ENCODE results near the gene PTCRA.

DNA sequence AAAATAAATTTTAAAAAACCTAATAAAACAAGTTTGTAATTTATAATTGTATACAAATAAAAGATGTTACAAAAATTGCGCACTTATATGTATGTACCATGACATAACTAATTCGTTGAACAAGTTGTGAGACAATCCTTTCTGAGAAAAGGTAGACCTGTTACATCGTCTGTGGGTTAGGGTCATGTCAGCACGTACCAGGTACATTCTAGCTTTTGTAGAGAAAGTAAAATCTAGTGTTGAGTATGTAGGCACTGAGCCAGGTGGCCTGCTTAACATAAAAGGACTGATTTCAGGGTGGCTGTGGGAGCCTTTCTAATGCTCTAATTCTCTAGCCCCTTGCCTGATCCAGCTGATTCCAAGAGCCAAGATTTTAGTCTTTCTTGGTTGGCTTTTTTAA is 26.0 kb upstream of the PTCRA start:
- TF ChIP-seq, protein P1, sequence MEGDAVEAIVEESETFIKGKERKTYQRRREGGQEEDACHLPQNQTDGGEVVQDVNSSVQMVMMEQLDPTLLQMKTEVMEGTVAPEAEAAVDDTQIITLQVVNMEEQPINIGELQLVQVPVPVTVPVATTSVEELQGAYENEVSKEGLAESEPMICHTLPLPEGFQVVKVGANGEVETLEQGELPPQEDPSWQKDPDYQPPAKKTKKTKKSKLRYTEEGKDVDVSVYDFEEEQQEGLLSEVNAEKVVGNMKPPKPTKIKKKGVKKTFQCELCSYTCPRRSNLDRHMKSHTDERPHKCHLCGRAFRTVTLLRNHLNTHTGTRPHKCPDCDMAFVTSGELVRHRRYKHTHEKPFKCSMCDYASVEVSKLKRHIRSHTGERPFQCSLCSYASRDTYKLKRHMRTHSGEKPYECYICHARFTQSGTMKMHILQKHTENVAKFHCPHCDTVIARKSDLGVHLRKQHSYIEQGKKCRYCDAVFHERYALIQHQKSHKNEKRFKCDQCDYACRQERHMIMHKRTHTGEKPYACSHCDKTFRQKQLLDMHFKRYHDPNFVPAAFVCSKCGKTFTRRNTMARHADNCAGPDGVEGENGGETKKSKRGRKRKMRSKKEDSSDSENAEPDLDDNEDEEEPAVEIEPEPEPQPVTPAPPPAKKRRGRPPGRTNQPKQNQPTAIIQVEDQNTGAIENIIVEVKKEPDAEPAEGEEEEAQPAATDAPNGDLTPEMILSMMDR (IDR thresholded peaks at IDR 0.05; ENCODE audit: low read length): no peak
- TF ChIP-seq EZH2 (IDR thresholded peaks at IDR 0.05; ENCODE audit: borderline replicate concordance, low read length): no peak

Measured in OCI-LY1 (cell line).